ENCODE results near the gene HSPG2. TPM values are rescaled to one million over a fixed set of nuclear protein-coding genes. Genes with fewer than 3 reads are reported as not detected.

The HSPG2 gene
- total and polyA plus RNA-seq, 2 donors (not counting 1 experiment from before 2014, with no cell fraction given), result 2.0 to 4.5 TPM

DNA sequence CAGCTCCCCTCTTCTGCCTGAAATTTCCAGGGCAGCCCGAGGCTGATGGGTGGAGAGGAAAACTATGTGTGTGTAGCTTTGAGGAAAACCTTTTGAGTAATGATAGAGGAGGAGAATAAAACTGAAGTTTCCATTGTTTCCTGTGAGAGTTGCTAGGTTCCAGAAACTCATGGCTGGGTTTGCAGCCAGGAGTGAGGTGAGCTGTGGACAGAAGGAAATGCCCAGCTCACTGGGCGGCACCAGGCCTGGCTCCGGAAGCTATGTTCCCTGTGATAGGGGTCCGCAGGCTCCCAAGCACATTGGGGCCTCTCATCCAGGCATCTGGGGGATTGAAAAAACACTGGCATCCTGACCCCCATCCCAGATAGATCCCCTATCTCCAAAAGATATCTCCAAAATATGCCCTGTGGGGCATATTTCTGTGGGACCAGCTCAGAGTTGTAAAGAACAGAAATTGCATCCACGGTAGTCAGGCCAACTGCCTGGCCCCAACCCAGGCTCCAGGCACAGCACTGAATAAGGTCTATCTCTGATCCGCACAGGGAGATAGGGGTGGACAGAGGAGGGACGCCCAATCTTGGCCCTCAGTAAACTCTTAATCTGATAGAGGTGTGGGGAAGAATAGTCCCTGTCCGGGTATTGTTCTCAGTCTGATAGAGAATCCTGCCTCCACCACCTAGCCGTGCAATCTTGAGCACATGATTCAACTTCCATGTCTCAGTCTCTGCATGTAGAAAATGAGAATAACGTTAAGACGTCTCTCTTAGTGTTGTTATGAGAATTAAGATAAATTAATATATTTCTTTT lies 1.8 kb upstream of the HSPG2 start:
- Histone ChIP-seq H3K4me3 (ENCODE audit: control extremely low read depth in 1 of 5, extremely low read depth in 1 of 5, insufficient read depth in 1 of 5, low read depth in 2 of 5, low read length in 4 of 5) (no peak overlapping the region), H3K9me3 (ENCODE audit: control extremely low read depth in 1 of 3, control insufficient read depth in 2 of 3, insufficient read depth in 1 of 3, low read length in 2 of 3) (peaks cover 0 to 4% (median 0%) of the 10 kb centered on the region in 3 donors), H3K4me1 (ENCODE audit: control insufficient read depth in 2 of 2, insufficient read depth in 2 of 2, low read length in 2 of 2) (peaks cover 9 to 12% of the 10 kb centered on the region in 2 donors), H3K4me2 (replicated peaks; ENCODE audit: low read depth, low read length, poor library complexity, severe bottlenecking) (no peak overlapping the region), H3K27me3 (replicated peaks in 1 of 4; ENCODE audit: control extremely low read depth in 1 of 4, control insufficient read depth in 3 of 4, insufficient read depth in 4 of 4, low read length in 3 of 4) (peaks cover 0 to 17% (median 6%) of the 10 kb centered on the region in 4 experiments), H3K9ac (ENCODE audit: low read length) (no peak overlapping the region), H3K36me3 (replicated peaks in 1 of 2; ENCODE audit: control extremely low read depth in 1 of 2, control insufficient read depth in 1 of 2, extremely low read depth in 1 of 2, insufficient read depth in 2 of 2, low read length in 1 of 2) (no peaks in the 10 kb centered on the region), H2AFZ (ENCODE audit: insufficient read depth, low read depth, low read length, poor library complexity, severe bottlenecking) (no peak overlapping the region), H3K27ac (ENCODE audit: low read length in 2 of 2) (no peak overlapping the region), H3K79me2 (ENCODE audit: control insufficient read depth, insufficient read depth, low read length) (no peaks in the 10 kb centered on the region), H4K20me1 (ENCODE audit: control insufficient read depth, insufficient read depth, low read length, poor library complexity, severe bottlenecking) (no peaks in the 10 kb centered on the region)
- Mint-ChIP-seq H3K9me3 (ENCODE audit: insufficient read depth) (no peaks in the 10 kb centered on the region), H3K27ac (no peak overlapping the region), H3K4me3 (peak overlapping the region; percentile 72), H3K27me3 (peaks cover 20% of the 10 kb centered on the region), H3K4me1 (peaks cover 15% of the 10 kb centered on the region)
- TF ChIP-seq, protein P1, sequence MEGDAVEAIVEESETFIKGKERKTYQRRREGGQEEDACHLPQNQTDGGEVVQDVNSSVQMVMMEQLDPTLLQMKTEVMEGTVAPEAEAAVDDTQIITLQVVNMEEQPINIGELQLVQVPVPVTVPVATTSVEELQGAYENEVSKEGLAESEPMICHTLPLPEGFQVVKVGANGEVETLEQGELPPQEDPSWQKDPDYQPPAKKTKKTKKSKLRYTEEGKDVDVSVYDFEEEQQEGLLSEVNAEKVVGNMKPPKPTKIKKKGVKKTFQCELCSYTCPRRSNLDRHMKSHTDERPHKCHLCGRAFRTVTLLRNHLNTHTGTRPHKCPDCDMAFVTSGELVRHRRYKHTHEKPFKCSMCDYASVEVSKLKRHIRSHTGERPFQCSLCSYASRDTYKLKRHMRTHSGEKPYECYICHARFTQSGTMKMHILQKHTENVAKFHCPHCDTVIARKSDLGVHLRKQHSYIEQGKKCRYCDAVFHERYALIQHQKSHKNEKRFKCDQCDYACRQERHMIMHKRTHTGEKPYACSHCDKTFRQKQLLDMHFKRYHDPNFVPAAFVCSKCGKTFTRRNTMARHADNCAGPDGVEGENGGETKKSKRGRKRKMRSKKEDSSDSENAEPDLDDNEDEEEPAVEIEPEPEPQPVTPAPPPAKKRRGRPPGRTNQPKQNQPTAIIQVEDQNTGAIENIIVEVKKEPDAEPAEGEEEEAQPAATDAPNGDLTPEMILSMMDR (IDR thresholded peaks at IDR 0.05), result no peak
- TF ChIP-seq EZH2 (IDR thresholded peaks at IDR 0.05; ENCODE audit: borderline replicate concordance, insufficient read depth, low read depth, low read length, poor library complexity, severe bottlenecking), result no peak
- no peak for DNase-seq
- 95% methylated on average over 5 of the region's 11 CpGs for WGBS (ENCODE audit: insufficient coverage)
- no peak for ATAC-seq (ENCODE audit: low read depth)
- intact Hi-C loops (cut with micrococcal nuclease), result loop anchor here (5.0 kb wide), 1 partner anchor 157 kb away; the partner anchor contains the start of gene USP48
- CTCF ChIA-PET, result interaction anchor here (1.1 kb wide), 2 partner anchors 15 to 85 kb away, joined by 3 read pairs; no protein-coding TSS in a partner anchor
- POLR2A ChIA-PET, result no interaction called here

Data from B cell (primary cell).